ENCODE measurements around the gene NTSR2. TPM values are rescaled to one million over a fixed set of nuclear protein-coding genes. Genes with fewer than 3 reads are reported as not detected.

Gene NTSR2
- total RNA-seq, 2 donors from 2014 or later: not detected

GRCh38 chr2:11710632-11711353 is 40.8 kb upstream of the NTSR2 start:
- Histone ChIP-seq H3K27ac (peak overlapping the region in 1 of 2 donors; percentile 20), H3K9me3 (no peaks in the 10 kb centered on the region), H3K27me3 (no peaks in the 10 kb centered on the region), H3K4me3 (no peak overlapping the region), H3K4me1 (peaks cover 0 to 16% of the 10 kb centered on the region in 2 donors), H3K36me3 (no peaks in the 10 kb centered on the region)
- no peak for DNase-seq (ENCODE audit: low spot score)
- no peak for TF ChIP-seq CTCF (IDR thresholded peaks at IDR 0.05)

GRCh38 chr2:11710210-11710609 is 40.2 kb upstream of the NTSR2 start:
- Histone ChIP-seq H3K4me3 (no peak overlapping the region), H3K4me1 (peaks cover 0 to 16% of the 10 kb centered on the region in 2 donors), H3K36me3 (no peaks in the 10 kb centered on the region), H3K27me3 (no peaks in the 10 kb centered on the region), H3K9me3 (no peaks in the 10 kb centered on the region), H3K27ac (peak overlapping the region in 1 of 2 donors; percentile 20)
- no peak for DNase-seq (ENCODE audit: low spot score)
- TF ChIP-seq CTCF (IDR thresholded peaks at IDR 0.05): no peak

GRCh38 chr2:11709293-11709692 is 39.3 kb upstream of the NTSR2 start:
- Histone ChIP-seq H3K27ac (no peak overlapping the region), H3K36me3 (no peaks in the 10 kb centered on the region), H3K27me3 (no peaks in the 10 kb centered on the region), H3K4me1 (peaks cover 0 to 16% of the 10 kb centered on the region in 2 donors), H3K4me3 (no peak overlapping the region), H3K9me3 (no peaks in the 10 kb centered on the region)
- no peak for TF ChIP-seq CTCF (IDR thresholded peaks at IDR 0.05)
- DNase-seq (ENCODE audit: low spot score): no peak

GRCh38 chr2:11708106-11708505 is 38.1 kb upstream of the NTSR2 start:
- no peak for TF ChIP-seq CTCF (IDR thresholded peaks at IDR 0.05)
- H3K36me3 ChIP-seq: no peaks in the 10 kb centered on the region
- peaks cover 0 to 16% of the 10 kb centered on the region in 2 donors for H3K4me1 ChIP-seq
- no peak overlapping the region for H3K4me3 ChIP-seq
- H3K9me3 ChIP-seq: no peaks in the 10 kb centered on the region
- DNase-seq (ENCODE audit: low spot score): no peak
- H3K27ac ChIP-seq: no peak overlapping the region
- no peaks in the 10 kb centered on the region for H3K27me3 ChIP-seq

GRCh38 chr2:11705711-11706110 is 35.7 kb upstream of the NTSR2 start:
- DNase-seq (ENCODE audit: low spot score): no peak
- peaks cover 0 to 7% of the 10 kb centered on the region in 2 donors for H3K4me1 ChIP-seq
- H3K27ac ChIP-seq: no peak overlapping the region
- no peaks in the 10 kb centered on the region for H3K27me3 ChIP-seq
- H3K36me3 ChIP-seq: no peaks in the 10 kb centered on the region
- H3K9me3 ChIP-seq: no peaks in the 10 kb centered on the region
- H3K4me3 ChIP-seq: no peak overlapping the region
- no peak for TF ChIP-seq CTCF (IDR thresholded peaks at IDR 0.05)

- Histone ChIP-seq H3K36me3 (no peaks in the 10 kb centered on the region), H3K27ac (no peak overlapping the region), H3K4me1 (peaks cover 0 to under 1% of the 10 kb centered on the region in 2 donors), H3K27me3 (no peaks in the 10 kb centered on the region), H3K9me3 (no peaks in the 10 kb centered on the region), H3K4me3 (no peak overlapping the region)
- no peak for TF ChIP-seq CTCF (IDR thresholded peaks at IDR 0.05)
- DNase-seq (ENCODE audit: low spot score): no peak
Observed at GRCh38 chr2:11705063-11705462, 35.1 kb upstream of the NTSR2 start.
